Measurements from ENCODE around the gene ZNF710. TPM values are rescaled to one million over a fixed set of nuclear protein-coding genes. Genes with fewer than 3 reads are reported as not detected.

Gene ZNF710
- total RNA-seq, 2 experiments from 2014 or later, result 13.8 to 19.0 TPM

GRCh38 chr15:90053685-90054466, 52.8 kb downstream of the ZNF710 start:
- no TSS peak for BruUV-seq (replicated peaks)
- Histone ChIP-seq H3K9me3 (ENCODE audit: low read length) (no peaks in the 10 kb centered on the region), H3K27ac (ENCODE audit: low read depth, low read length, poor library complexity, severe bottlenecking) (no peak overlapping the region), H3K4me2 (ENCODE audit: low read length) (no peak overlapping the region), H3K9me2 (ENCODE audit: insufficient read depth, low read length) (no peaks in the 10 kb centered on the region), H2AFZ (ENCODE audit: low read length) (no peak overlapping the region), H3K4me1 (ENCODE audit: insufficient read depth, low read length, poor library complexity, severe bottlenecking) (peaks cover 12% of the 10 kb centered on the region), H3K4me3 (ENCODE audit: low read depth, low read length, poor library complexity, severe bottlenecking) (no peak overlapping the region), H4K20me1 (ENCODE audit: insufficient read depth, low read length) (no peaks in the 10 kb centered on the region), H3K79me2 (ENCODE audit: insufficient read depth, low read depth, low read length) (no peaks in the 10 kb centered on the region), H3K36me3 (ENCODE audit: insufficient read depth, low read length) (0 out of 2 replicates have a peak, but pooled peaks cover 4% of the 10 kb centered on the region)
- intact Hi-C loops (cut with micrococcal nuclease; ENCODE audit: unreplicated experiment), result no loop called here
- TF ChIP-seq EZH2phosphoT487 (IDR thresholded peaks at IDR 0.05; ENCODE audit: borderline replicate concordance, low read depth, low read length) (no peak), CTCF (conservative IDR thresholded peaks at IDR 0.05; ENCODE audit: low read length) (no peak)
- ChIA-PET CTCF (ENCODE audit: unreplicated experiment) (no interaction called here), POLR2A (no interaction called here)
- no peak for DNase-seq (ENCODE audit: low spot score)

GRCh38 chr15:90054618-90055097, 53.5 kb downstream of the ZNF710 start:
- peaks cover 20% of the 10 kb centered on the region for H3K4me1 ChIP-seq (ENCODE audit: insufficient read depth, low read length, poor library complexity, severe bottlenecking)
- CTCF ChIA-PET (ENCODE audit: unreplicated experiment), result no interaction called here
- no peak overlapping the region for H3K4me2 ChIP-seq (ENCODE audit: low read length)
- POLR2A ChIA-PET, result interaction anchor here (0.7 kb wide), 1 partner anchor 615 kb away, joined by 3 read pairs; no protein-coding TSS in a partner anchor
- H3K4me3 ChIP-seq (ENCODE audit: low read depth, low read length, poor library complexity, severe bottlenecking), result no peak overlapping the region
- H4K20me1 ChIP-seq (ENCODE audit: insufficient read depth, low read length), result no peaks in the 10 kb centered on the region
- H3K27ac ChIP-seq (ENCODE audit: low read depth, low read length, poor library complexity, severe bottlenecking), result no peak overlapping the region
- DNase-seq (ENCODE audit: low spot score), result no peak
- intact Hi-C loops (cut with micrococcal nuclease; ENCODE audit: unreplicated experiment), result no loop called here
- TF ChIP-seq CTCF (conservative IDR thresholded peaks at IDR 0.05; ENCODE audit: low read length), result no peak
- TF ChIP-seq EZH2phosphoT487 (IDR thresholded peaks at IDR 0.05; ENCODE audit: borderline replicate concordance, low read depth, low read length), result no peak
- H3K9me3 ChIP-seq (ENCODE audit: low read length), result no peaks in the 10 kb centered on the region
- H3K36me3 ChIP-seq (ENCODE audit: insufficient read depth, low read length), result 0 out of 2 replicates have a peak, but pooled peaks cover 4% of the 10 kb centered on the region
- H3K79me2 ChIP-seq (ENCODE audit: insufficient read depth, low read depth, low read length), result no peaks in the 10 kb centered on the region
- no peaks in the 10 kb centered on the region for H3K9me2 ChIP-seq (ENCODE audit: insufficient read depth, low read length)
- BruUV-seq (replicated peaks), result no TSS peak
- no peak overlapping the region for H2AFZ ChIP-seq (ENCODE audit: low read length)

DNA sequence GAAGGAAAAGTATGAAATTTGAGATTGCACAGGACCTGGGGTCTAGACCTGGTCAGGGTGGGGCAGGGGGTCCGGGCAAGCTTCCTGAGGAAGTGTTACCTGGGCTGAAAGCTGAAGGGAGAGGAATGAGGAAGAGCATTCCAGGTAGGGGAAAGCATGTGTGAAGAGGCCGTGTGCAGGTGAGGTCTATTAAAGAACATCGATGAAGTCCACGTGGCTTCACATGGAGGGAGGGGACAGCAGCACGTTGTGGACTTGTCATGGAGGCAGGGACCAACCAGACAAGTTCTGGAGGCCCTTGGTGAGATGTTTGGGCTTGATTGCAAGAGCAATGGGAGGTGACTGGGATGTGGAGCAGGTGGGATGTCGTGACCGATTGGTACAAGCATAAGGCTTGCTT, 54.1 kb downstream of the ZNF710 start:
- ChIA-PET POLR2A (interaction anchor here (0.7 kb wide), 1 partner anchor 614 kb away, joined by 3 read pairs; no protein-coding TSS in a partner anchor), CTCF (ENCODE audit: unreplicated experiment) (no interaction called here)
- no peak overlapping the region for H3K4me2 ChIP-seq (ENCODE audit: low read length)

More for the DNA sequence above, 54.1 kb downstream of the ZNF710 start:
- H3K9me3 ChIP-seq (ENCODE audit: low read length), result no peaks in the 10 kb centered on the region
- H3K36me3 ChIP-seq (ENCODE audit: insufficient read depth, low read length), result 0 out of 2 replicates have a peak, but pooled peaks cover 4% of the 10 kb centered on the region
- no peaks in the 10 kb centered on the region for H4K20me1 ChIP-seq (ENCODE audit: insufficient read depth, low read length)
- no peak overlapping the region for H3K27ac ChIP-seq (ENCODE audit: low read depth, low read length, poor library complexity, severe bottlenecking)
- TF ChIP-seq EZH2phosphoT487 (IDR thresholded peaks at IDR 0.05; ENCODE audit: borderline replicate concordance, low read depth, low read length) (no peak), CTCF (conservative IDR thresholded peaks at IDR 0.05; ENCODE audit: low read length) (no peak)
- BruUV-seq (replicated peaks), result no TSS peak
- no peak overlapping the region for H2AFZ ChIP-seq (ENCODE audit: low read length)
- DNase-seq (ENCODE audit: low spot score), result no peak
- H3K4me1 ChIP-seq (ENCODE audit: insufficient read depth, low read length, poor library complexity, severe bottlenecking), result peaks cover 25% of the 10 kb centered on the region
- H3K79me2 ChIP-seq (ENCODE audit: insufficient read depth, low read depth, low read length), result 0 out of 2 replicates have a peak, but pooled peaks cover 2% of the 10 kb centered on the region
- intact Hi-C loops (cut with micrococcal nuclease; ENCODE audit: unreplicated experiment), result no loop called here
- H3K4me3 ChIP-seq (ENCODE audit: low read depth, low read length, poor library complexity, severe bottlenecking), result no peak overlapping the region
- H3K9me2 ChIP-seq (ENCODE audit: insufficient read depth, low read length), result no peaks in the 10 kb centered on the region

Data from OCI-LY7 (cell line).